Activated B cell treated with CpG ODN at 0.5 μM for 24 hours (primary cell): ENCODE results near the gene TFPI. TPM values are rescaled to one million over a fixed set of nuclear protein-coding genes. Genes with fewer than 3 reads are reported as not detected.
"Not testable (repeated sequence)": the region's sequence is repeated elsewhere in the genome, so short reads cannot be mapped to it uniquely, and the experiment has no call there.

Source experiments
- ATAC-seq: fragments of 200-7000 bp; cut with Tn5 transposase; one replicate; pipeline ENCODE4 v1.10.0; 2021; ENCODE audit warnings: low read depth, mild to moderate bottlenecking, moderate library complexity
- CTCF ChIA-PET: fragments of 350-600 bp; sonication (Branson Sonifier 250); formaldehyde crosslinking; loops from one replicate; lab custom pipeline; 2021; ENCODE audit warnings: antibody characterized with exemption; lab: Charles Lee
- POLR2A ChIA-PET: fragments of 350-600 bp; sonication (Branson Sonifier 250); formaldehyde crosslinking; loops from one replicate; lab custom pipeline; 2021; ENCODE audit warnings: antibody characterized with exemption; lab: Charles Lee
- DNase-seq: peaks from one replicate; pipeline ENCODE4 v3.0.0; 2022
- H3K27ac Mint-ChIP-seq: one replicate; pipeline ENCODE4 v1.8.0; 2020; ENCODE audit warnings: mixed read lengths
- H3K27me3 Mint-ChIP-seq: one replicate; pipeline ENCODE4 v1.8.0; 2021; ENCODE audit warnings: mixed read lengths
- H3K36me3 Mint-ChIP-seq: one replicate; pipeline ENCODE4 v1.8.0; 2021; ENCODE audit warnings: low read depth, mixed read lengths
- H3K4me1 Mint-ChIP-seq: one replicate; pipeline ENCODE4 v1.8.0; 2021; ENCODE audit warnings: mixed read lengths
- H3K4me3 Mint-ChIP-seq: one replicate; pipeline ENCODE4 v1.8.0; 2020; ENCODE audit warnings: mild to moderate bottlenecking, mixed read lengths
- H3K9me3 Mint-ChIP-seq: one replicate; pipeline ENCODE4 v1.8.0; 2020; ENCODE audit warnings: mixed read lengths
- intact Hi-C: fragments of 100-400 bp; cut with micrococcal nuclease; formaldehyde crosslinking; loops from one replicate; pipeline ENCODE4 v1.15.1; 2024
- total RNA-seq: library from RNA; stranded (reverse); gene quantifications from 2 replicates; pipeline ENCODE4 v1.2.3, GENCODE V29; 2022
- TF ChIP-seq, protein P1 (sequence below): fragments of 200-600 bp; IDR thresholded peaks from one replicate; pipeline ENCODE4 v1.8.0; 2022; ENCODE audit warnings: antibody characterized with exemption, mild to moderate bottlenecking

TFPI gene
- total RNA-seq, 1 donor from 2014 or later, result not detected

DNA sequence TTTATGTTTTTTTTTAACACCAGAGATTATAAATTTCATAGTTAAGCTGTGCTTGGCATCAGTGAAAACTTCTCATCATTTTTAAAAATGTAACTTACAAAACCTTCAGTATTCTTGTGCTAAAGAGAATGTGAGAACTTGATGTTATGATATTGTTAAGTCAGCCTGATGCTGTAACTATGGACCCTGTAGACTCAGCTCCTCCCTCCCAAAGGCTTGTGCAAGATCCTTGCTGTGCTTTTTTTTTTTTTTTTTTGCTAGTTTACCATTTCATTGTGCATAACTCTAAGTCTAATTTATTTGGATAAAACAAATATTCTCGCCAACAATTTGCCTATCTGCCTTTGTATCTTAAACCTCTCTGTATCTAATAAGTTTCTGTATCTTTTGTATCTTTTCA lies 12.9 kb upstream of the TFPI start:
- ChIA-PET CTCF (interaction anchor here (1.4 kb wide), 1 partner anchor 14 kb away, joined by 3 read pairs; no protein-coding TSS in a partner anchor), POLR2A (no interaction called here)
- Mint-ChIP-seq H3K4me3 (no peak overlapping the region), H3K27ac (no peak overlapping the region), H3K27me3 (no peaks in the 10 kb centered on the region), H3K36me3 (no peaks in the 10 kb centered on the region), H3K4me1 (no peaks in the 10 kb centered on the region), H3K9me3 (peaks cover 3% of the 10 kb centered on the region)
- intact Hi-C loops, result no loop called here
- no peak for DNase-seq
- no peak for ATAC-seq
- TF ChIP-seq, protein P1, sequence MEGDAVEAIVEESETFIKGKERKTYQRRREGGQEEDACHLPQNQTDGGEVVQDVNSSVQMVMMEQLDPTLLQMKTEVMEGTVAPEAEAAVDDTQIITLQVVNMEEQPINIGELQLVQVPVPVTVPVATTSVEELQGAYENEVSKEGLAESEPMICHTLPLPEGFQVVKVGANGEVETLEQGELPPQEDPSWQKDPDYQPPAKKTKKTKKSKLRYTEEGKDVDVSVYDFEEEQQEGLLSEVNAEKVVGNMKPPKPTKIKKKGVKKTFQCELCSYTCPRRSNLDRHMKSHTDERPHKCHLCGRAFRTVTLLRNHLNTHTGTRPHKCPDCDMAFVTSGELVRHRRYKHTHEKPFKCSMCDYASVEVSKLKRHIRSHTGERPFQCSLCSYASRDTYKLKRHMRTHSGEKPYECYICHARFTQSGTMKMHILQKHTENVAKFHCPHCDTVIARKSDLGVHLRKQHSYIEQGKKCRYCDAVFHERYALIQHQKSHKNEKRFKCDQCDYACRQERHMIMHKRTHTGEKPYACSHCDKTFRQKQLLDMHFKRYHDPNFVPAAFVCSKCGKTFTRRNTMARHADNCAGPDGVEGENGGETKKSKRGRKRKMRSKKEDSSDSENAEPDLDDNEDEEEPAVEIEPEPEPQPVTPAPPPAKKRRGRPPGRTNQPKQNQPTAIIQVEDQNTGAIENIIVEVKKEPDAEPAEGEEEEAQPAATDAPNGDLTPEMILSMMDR, result no peak

GRCh38 chr2:187566712-187567111 lies 12.5 kb upstream of the TFPI start:
- CTCF ChIA-PET, result interaction anchor here (1.4 kb wide), 1 partner anchor 15 kb away, joined by 3 read pairs; no protein-coding TSS in a partner anchor
- TF ChIP-seq, protein P1, result no peak
- H3K27me3 Mint-ChIP-seq, result no peaks in the 10 kb centered on the region
- intact Hi-C loops, result no loop called here
- no peaks in the 10 kb centered on the region for H3K4me1 Mint-ChIP-seq
- H3K4me3 Mint-ChIP-seq, result no peak overlapping the region
- no peak overlapping the region for H3K27ac Mint-ChIP-seq
- POLR2A ChIA-PET, result no interaction called here
- no peaks in the 10 kb centered on the region for H3K9me3 Mint-ChIP-seq
- ATAC-seq, result no peak
- H3K36me3 Mint-ChIP-seq, result no peaks in the 10 kb centered on the region
- no peak for DNase-seq

- DNase-seq, result no peak
- Mint-ChIP-seq H3K27ac (no peak overlapping the region), H3K4me3 (no peak overlapping the region), H3K27me3 (no peaks in the 10 kb centered on the region), H3K4me1 (no peaks in the 10 kb centered on the region), H3K9me3 (no peaks in the 10 kb centered on the region), H3K36me3 (no peaks in the 10 kb centered on the region)
- ChIA-PET CTCF (interaction anchor here (1.4 kb wide), 1 partner anchor 15 kb away, joined by 3 read pairs; no protein-coding TSS in a partner anchor), POLR2A (no interaction called here)
- ATAC-seq, result no peak
- intact Hi-C loops, result no loop called here
- TF ChIP-seq, protein P1, result no peak
Measured at GRCh38 chr2:187566266-187566665, 12.0 kb upstream of the TFPI start.

GRCh38 chr2:187565618-187566017 lies 11.4 kb upstream of the TFPI start:
- intact Hi-C loops, ATAC-seq, H3K27me3 Mint-ChIP-seq, H3K36me3 Mint-ChIP-seq, H3K4me1 Mint-ChIP-seq, DNase-seq, POLR2A ChIA-PET, H3K4me3 Mint-ChIP-seq, H3K9me3 Mint-ChIP-seq, H3K27ac Mint-ChIP-seq, CTCF ChIA-PET: not testable (repeated sequence)

GRCh38 chr2:187556493-187556892 lies 2.3 kb upstream of the TFPI start:
- CTCF ChIA-PET, ATAC-seq, DNase-seq, H3K27me3 Mint-ChIP-seq, H3K9me3 Mint-ChIP-seq, H3K4me1 Mint-ChIP-seq, H3K36me3 Mint-ChIP-seq, H3K27ac Mint-ChIP-seq, intact Hi-C loops, H3K4me3 Mint-ChIP-seq, POLR2A ChIA-PET: not testable (repeated sequence)

DNA sequence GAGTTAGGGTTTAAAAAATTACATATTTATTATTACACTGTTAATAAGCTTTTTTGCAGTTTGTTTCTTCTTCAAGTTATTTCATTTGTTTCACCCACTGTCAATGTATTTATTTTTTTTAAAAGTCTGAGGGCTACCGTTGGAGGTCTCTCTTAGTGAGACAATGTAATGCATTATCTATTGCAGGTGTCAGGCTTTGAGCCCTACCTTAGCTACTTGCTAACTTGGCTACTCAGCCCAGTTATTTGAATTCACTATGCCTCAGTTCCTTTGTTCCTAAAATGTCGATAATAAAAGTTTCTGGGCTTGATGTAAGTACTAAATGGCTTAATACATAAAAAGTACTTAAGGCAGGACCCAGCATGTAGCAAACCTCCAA lies 458 bp upstream of the TFPI start:
- H3K9me3 Mint-ChIP-seq, result no peaks in the 10 kb centered on the region
- intact Hi-C loops, result no loop called here
- CTCF ChIA-PET, result no interaction called here
- ATAC-seq, result no peak
- H3K36me3 Mint-ChIP-seq, result no peaks in the 10 kb centered on the region
- no peak for DNase-seq
- H3K4me1 Mint-ChIP-seq, result peaks cover 6% of the 10 kb centered on the region
- POLR2A ChIA-PET, result no interaction called here
- H3K4me3 Mint-ChIP-seq, result no peak overlapping the region
- TF ChIP-seq, protein P1, result no peak
- H3K27ac Mint-ChIP-seq, result no peak overlapping the region
- no peaks in the 10 kb centered on the region for H3K27me3 Mint-ChIP-seq
